Measurements from ENCODE around the gene SPEM3. TPM values are rescaled to one million over a fixed set of nuclear protein-coding genes. Genes with fewer than 3 reads are reported as not detected.

SPEM3 gene
- total and polyA plus RNA-seq, 4 donors, result not detected

DNA sequence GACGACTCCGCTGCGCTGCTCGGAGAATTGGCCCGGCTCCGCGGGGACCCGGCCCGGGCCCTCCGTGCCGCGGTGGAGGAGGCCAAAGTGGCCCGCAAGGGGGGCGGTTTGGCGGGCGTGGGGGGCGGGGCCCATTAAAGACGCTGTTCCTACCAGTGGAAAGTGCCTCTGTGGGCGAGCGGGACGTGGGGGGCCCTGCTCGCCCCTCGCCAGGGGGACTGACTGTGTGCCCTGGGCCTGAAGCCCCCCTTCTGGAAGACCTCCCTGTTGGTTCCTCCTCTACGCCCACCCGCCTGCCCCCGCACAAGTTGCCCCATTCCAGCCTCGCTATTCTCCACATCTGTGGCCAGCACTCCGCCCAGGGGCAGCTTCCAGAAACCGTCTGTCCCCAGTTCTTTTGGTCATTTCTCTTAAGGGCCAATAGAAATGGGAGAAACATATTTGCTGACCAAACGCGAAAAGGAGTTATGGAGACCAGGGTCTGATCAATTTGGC is 8.8 kb downstream of the SPEM3 start:
- Histone ChIP-seq H3K27me3 (ENCODE audit: control insufficient read depth in 3 of 3, insufficient read depth in 3 of 3, low read length in 2 of 3) (peaks cover 0 to 54% (median 37%) of the 10 kb centered on the region in 3 donors), H3K9ac (ENCODE audit: insufficient read depth in 1 of 2, low read length in 2 of 2) (no peak overlapping the region), H3K27ac (ENCODE audit: low read depth in 1 of 2, low read length in 1 of 2) (peak overlapping the region in 1 of 2 donors; percentile 62), H3K4me3 (no peak overlapping the region), H3K9me3 (ENCODE audit: control insufficient read depth in 4 of 4, insufficient read depth in 3 of 4, low read length in 3 of 4) (no peaks in the 10 kb centered on the region), H3K4me1 (ENCODE audit: control insufficient read depth in 5 of 5, insufficient read depth in 5 of 5, low read length in 5 of 5) (peaks cover 0 to 36% (median 16%) of the 10 kb centered on the region in 5 donors), H3K36me3 (ENCODE audit: control insufficient read depth in 4 of 4, insufficient read depth in 4 of 4, low read length in 4 of 4) (no peaks in the 10 kb centered on the region)
- 30 to 35% methylated on average over 28 to 31 of the region's 31 CpGs for WGBS, 2 donors
- DNase-seq, result no peak
- no peak for ATAC-seq (ENCODE audit: insufficient read depth, low FRiP score)
- TF ChIP-seq, protein P1, sequence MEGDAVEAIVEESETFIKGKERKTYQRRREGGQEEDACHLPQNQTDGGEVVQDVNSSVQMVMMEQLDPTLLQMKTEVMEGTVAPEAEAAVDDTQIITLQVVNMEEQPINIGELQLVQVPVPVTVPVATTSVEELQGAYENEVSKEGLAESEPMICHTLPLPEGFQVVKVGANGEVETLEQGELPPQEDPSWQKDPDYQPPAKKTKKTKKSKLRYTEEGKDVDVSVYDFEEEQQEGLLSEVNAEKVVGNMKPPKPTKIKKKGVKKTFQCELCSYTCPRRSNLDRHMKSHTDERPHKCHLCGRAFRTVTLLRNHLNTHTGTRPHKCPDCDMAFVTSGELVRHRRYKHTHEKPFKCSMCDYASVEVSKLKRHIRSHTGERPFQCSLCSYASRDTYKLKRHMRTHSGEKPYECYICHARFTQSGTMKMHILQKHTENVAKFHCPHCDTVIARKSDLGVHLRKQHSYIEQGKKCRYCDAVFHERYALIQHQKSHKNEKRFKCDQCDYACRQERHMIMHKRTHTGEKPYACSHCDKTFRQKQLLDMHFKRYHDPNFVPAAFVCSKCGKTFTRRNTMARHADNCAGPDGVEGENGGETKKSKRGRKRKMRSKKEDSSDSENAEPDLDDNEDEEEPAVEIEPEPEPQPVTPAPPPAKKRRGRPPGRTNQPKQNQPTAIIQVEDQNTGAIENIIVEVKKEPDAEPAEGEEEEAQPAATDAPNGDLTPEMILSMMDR (IDR thresholded peaks at IDR 0.05; ENCODE audit: control extremely low read depth, extremely low read depth), result no peak

DNA sequence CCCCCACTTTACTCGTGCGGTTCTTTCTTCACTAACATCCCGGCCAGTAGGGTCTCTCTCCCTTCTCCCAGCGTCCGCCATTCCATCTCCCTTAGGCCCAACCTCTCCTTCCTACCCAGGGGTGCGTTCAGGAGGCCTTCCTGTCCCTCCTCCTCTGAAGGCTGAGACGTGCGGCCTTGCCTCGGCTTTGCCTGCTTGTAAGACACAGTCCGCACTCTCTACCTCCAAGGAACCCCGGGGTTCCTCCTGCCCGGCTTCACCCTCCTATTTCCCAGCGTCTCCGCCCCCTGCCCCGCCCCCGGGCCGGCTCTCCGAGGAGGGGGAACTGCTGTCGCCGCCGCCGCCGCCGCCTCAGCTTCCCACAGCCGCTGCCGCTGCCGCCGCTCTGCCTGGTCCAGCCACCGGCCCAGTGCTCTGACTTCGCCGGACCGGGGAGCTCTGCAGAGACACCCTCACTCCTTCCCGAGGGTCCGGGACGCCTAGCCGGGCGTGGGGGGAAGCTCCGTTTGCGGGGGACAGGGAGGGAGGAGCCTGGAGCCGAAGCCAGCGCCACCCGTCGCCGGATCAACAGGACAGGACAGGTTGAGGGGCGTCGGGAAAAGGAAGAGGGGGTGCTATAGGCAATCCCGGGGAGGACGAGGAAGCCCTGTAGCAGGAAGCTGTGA is 9.4 kb downstream of the SPEM3 start:
- Histone ChIP-seq H3K27ac (ENCODE audit: low read depth in 1 of 2, low read length in 1 of 2) (no peak overlapping the region), H3K27me3 (ENCODE audit: control insufficient read depth in 3 of 3, insufficient read depth in 3 of 3, low read length in 2 of 3) (peaks cover 0 to 54% (median 37%) of the 10 kb centered on the region in 3 donors), H3K4me1 (ENCODE audit: control insufficient read depth in 5 of 5, insufficient read depth in 5 of 5, low read length in 5 of 5) (peaks cover 0 to 36% (median 16%) of the 10 kb centered on the region in 5 donors), H3K9ac (ENCODE audit: insufficient read depth in 1 of 2, low read length in 2 of 2) (no peak overlapping the region), H3K4me3 (no peak overlapping the region), H3K9me3 (ENCODE audit: control insufficient read depth in 4 of 4, insufficient read depth in 3 of 4, low read length in 3 of 4) (no peaks in the 10 kb centered on the region), H3K36me3 (ENCODE audit: control insufficient read depth in 4 of 4, insufficient read depth in 4 of 4, low read length in 4 of 4) (no peaks in the 10 kb centered on the region)
- TF ChIP-seq, protein P1 (IDR thresholded peaks at IDR 0.05; ENCODE audit: control extremely low read depth, extremely low read depth), result no peak
- DNase-seq (peak; percentile 36 to 57 (median 53)), ATAC-seq (ENCODE audit: insufficient read depth, low FRiP score) (no peak)
- WGBS, 2 donors, result 7 to 16% methylated on average over 47 to 48 of the region's 48 CpGs

DNA sequence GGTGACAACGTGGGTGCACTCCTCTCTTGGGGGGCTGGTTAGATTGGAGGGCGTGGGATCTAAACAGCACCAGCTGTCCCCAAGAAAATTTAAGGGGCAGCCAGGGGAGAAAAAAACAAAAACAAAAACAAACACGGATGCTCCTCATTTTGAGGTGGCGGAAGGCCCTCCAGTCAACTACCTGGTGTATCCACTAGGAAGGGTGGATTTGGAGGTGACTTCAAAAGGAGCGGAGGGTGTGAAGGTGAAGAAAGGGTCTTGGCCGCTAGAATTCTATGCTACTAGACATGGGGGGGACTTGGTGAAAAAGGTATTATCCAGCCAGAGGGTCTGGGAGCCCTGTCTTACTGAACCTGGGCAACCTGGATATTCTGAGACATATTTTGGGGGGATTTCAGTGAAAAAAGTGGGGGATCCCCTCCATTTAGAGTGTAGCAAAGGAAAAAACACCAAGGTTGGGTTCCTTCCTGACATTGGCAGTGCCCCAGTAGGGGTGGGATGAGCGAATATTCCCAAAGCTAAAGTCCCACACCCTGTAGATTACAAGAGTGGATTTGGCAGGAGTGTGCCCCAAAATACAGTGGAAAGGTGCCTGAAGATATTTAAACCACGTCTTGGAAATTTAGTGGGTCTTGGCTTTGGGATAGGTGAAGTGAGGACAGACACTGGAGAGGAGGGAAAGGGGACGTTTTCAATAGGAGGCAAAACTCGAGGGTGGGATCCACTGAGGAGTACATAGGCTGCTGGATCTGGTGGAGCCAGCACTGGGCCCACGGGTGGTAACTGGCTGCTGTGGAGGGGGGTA is 10.2 kb downstream of the SPEM3 start:
- DNase-seq, result no peak
- H3K9ac ChIP-seq (ENCODE audit: insufficient read depth in 1 of 2, low read length in 2 of 2), result no peak overlapping the region
- no peak overlapping the region for H3K4me3 ChIP-seq
- no peaks in the 10 kb centered on the region for H3K9me3 ChIP-seq (ENCODE audit: control insufficient read depth in 4 of 4, insufficient read depth in 3 of 4, low read length in 3 of 4)
- no peak for ATAC-seq (ENCODE audit: insufficient read depth, low FRiP score)
- no peaks in the 10 kb centered on the region for H3K36me3 ChIP-seq (ENCODE audit: control insufficient read depth in 4 of 4, insufficient read depth in 4 of 4, low read length in 4 of 4)
- peaks cover 0 to 52% (median 37%) of the 10 kb centered on the region in 3 donors for H3K27me3 ChIP-seq (ENCODE audit: control insufficient read depth in 3 of 3, insufficient read depth in 3 of 3, low read length in 2 of 3)
- peaks cover 0 to 36% (median 16%) of the 10 kb centered on the region in 5 donors for H3K4me1 ChIP-seq (ENCODE audit: control insufficient read depth in 5 of 5, insufficient read depth in 5 of 5, low read length in 5 of 5)
- 41 to 56% methylated on average over 11 of the region's 11 CpGs for WGBS, 2 donors
- no peak overlapping the region for H3K27ac ChIP-seq (ENCODE audit: low read depth in 1 of 2, low read length in 1 of 2)
- TF ChIP-seq, protein P1 (IDR thresholded peaks at IDR 0.05; ENCODE audit: control extremely low read depth, extremely low read depth), result no peak

Measured in lung (tissue), 12 donors.